GM18951 (cell line): ENCODE results near the gene ITGAL.
"Not testable (repeated sequence)": the region's sequence is repeated elsewhere in the genome, so short reads cannot be mapped to it uniquely, and the experiment has no call there.

Experiments
- POLR2A ChIP-seq: IDR thresholded peaks from 4 replicates; pipeline ENCODE4 v1.6.1; 2011; ENCODE audit warnings: mild to moderate bottlenecking; ENCODE audit not compliant: insufficient read length, insufficient read depth; ENCODE audit errors: extremely low read depth
- in situ Hi-C: fragments of 300-500 bp; cut with MboI; formaldehyde crosslinking; loops from one replicate; pipeline ENCODE4 v1.12.0; 2022; ENCODE audit warnings: low sequenced_read_pairs, mixed read lengths, inconsistent platforms; ENCODE audit not compliant: unreplicated experiment

ITGAL gene

DNA sequence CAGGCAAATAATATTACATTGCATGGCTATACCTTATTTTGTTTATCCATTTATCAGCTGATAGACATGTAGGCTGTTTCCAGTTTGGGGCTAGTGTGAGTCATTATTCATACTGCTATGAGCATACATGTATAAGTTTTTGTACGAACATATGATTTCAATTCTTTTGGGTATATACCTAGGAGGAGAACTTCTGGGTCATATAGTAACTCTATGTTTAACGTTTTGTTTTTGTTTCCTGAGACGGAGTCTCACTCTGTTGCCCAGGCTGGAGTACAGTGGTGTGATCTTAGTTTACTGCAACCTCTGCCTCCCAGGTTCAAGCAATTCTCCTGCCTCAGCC lies 2.4 kb upstream of the ITGAL start:
- in situ Hi-C loops = no loop called here
- no peak for TF ChIP-seq POLR2A

DNA sequence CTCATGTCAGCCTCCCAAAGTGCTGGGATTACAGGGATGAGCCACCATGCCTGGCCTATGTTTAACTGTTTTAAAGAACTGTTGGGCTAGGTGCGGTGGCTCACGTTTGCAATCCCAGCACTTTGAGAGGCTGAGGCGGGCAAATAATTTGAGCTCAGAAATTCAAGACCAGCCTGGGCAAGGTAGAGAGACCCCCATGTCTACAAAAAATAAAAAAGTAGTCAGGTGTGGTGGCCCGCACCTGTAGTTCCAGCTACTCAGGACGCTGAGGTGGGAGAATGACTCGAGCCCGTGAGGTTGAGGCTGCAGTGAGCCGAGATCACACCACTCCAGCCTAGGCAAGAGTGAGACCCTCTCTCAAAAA lies 1.9 kb upstream of the ITGAL start:
- in situ Hi-C loops = no loop called here
- no peak for TF ChIP-seq POLR2A

DNA sequence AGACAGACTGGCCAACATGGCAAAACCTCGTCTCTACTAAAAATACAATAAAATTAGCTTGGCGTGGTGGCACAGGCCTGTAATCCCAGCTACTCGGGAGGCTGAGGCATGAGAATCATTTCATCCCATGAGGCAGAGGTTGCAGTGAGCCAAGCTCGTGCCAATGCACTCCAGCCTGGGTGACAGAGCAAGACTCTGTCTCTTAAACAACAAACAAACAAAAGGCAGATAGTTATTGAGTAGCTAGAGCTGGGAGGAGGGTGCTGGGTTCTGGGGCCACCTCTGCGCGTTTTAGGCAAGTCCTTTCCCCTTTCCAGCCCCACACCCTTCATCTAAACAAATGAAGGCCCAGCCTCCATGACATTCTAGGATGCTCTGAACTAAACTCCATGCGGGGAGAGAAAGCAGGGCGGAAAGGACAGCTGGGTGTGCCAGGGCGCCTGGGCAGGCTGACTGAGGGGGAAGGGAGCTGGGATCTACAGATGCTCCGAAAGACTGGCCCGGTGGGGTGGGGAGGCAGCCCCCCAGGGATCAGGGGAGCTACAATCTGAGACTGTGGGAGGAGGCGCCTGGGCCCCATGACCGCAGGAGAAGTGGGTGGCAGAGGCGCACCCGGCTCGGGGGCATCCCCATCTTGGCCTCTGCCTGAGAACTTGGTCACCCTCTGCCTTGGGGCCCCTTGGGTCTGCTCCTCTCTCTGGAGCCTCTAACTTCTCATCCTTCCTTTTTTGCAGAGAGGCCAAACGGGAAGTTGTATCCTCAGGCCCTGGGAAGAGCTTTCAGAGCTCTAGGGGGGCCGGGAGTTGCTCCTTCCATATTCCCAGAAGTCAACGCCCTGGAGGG lies 910 bp downstream of the ITGAL start:
- no peak for TF ChIP-seq POLR2A

GRCh38 chr16:30474074-30474452 lies 1.5 kb downstream of the ITGAL start:
- TF ChIP-seq POLR2A = no peak
- in situ Hi-C loops = no loop called here

More for the DNA sequence above, 910 bp downstream of the ITGAL start:
- in situ Hi-C loops = no loop called here

GRCh38 chr16:30474684-30475083 lies 2.1 kb downstream of the ITGAL start:
- no peak for TF ChIP-seq POLR2A
- in situ Hi-C loops = no loop called here

- in situ Hi-C loops = no loop called here
- TF ChIP-seq POLR2A = no peak
Observed at GRCh38 chr16:30476991-30477390, 4.4 kb downstream of the ITGAL start.

DNA sequence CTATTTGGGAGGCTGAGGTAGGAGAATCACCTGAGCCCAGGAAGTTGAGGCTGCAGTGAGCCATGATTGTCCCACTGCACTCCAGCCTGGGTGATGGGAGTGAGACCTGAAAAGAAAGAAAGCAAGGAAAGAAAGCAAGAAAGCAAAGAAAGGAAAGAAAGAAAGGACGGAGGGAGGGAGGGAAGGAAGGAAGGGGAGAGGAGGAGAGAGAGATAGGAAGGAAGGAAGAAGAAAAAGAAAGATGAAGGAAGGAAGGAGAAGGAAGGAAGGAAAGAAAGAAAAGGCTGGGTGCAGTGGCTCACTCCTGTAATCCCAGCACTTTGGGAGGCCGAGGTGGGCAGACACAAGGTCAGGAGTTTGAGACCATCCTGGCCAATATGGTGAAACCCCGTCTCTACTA lies 5.2 kb downstream of the ITGAL start:
- in situ Hi-C loops = not testable (repeated sequence)

DNA sequence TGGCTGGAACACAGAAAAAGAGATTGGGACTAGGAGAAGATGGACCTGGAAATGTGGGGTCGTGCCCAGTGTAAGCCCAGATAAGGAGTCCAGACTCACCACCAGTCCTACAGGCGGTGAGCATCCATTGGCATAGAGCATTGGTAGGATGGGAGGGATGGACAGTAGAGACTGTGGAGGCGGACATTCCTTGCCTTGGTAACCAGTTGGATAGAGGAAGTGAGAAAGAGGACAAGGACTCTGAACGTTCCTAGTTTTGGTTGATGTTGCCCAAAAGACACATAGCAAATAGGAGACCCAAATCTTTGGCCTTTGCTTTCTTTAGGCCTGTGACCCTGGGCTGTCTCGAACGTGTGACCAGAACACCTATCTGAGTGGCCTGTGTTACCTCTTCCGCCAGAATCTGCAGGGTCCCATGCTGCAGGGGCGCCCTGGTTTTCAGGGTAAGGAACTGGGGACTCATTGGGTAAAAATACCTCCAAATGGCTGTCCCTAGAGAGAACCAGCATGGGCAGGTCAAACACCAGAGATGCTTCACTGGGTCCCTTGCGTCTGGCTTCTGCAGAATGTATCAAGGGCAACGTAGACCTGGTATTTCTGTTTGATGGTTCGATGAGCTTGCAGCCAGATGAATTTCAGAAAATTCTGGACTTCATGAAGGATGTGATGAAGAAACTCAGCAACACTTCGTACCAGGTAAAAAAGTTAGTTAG lies 6.4 kb downstream of the ITGAL start:
- in situ Hi-C loops = no loop called here
- peak; percentile 4 for TF ChIP-seq POLR2A

- no peak for TF ChIP-seq POLR2A
- in situ Hi-C loops = no loop called here
Observed at GRCh38 chr16:30481381-30481780, 8.8 kb downstream of the ITGAL start.

GRCh38 chr16:30482366-30482765 lies 9.8 kb downstream of the ITGAL start:
- in situ Hi-C loops = no loop called here

DNA sequence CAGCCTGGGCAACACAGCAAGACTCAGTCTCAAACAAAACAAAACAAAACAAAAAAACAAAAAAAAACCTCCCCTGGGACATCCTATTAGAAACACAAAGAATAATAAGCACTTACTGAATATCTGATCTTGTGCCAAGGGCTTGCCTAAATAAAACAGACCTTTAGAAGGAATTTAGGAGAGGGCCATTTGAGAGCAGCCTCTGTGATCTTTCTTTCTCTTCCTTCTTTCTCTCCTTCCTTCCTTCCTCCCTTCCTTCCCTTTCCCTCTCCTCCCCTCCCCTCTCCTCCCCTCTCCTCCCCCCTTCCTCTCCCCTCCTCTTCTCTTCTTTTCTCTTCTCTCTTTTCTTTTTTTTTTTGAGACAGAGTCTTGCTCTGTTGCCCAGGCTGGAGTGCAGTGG lies 12.3 kb downstream of the ITGAL start:
- no peak for TF ChIP-seq POLR2A
- in situ Hi-C loops = no loop called here

More at GRCh38 chr16:30482366-30482765, 9.8 kb downstream of the ITGAL start:
- no peak for TF ChIP-seq POLR2A

DNA sequence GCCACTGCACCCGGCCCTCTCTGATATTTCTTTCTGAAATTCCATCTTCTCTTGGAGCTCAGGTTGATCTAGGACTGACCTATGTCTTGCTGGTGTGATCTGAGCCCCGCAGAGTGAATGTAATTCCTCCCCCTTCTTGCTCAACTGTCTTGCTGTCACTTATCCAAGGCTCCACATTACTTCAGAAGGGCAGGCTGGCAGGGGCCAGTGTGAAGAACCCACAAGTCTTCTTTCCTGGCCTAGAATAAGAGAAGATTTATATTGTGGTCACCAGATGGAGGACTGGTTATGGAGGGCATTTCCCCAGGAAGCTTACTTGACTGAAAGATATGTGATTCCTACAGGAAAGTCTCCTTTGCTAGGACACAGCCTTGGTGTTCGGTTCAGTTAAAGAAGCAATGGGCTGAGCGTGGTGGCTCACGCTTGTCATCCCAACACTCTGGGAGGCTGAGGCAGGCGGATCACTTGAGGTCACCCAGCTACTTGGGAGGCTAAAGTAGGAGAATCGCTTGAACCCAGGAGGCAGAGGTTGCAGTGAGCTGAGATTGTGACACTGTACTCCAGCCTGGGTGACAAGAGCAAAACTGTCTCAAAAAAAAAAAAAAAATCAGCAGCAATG lies 13.4 kb downstream of the ITGAL start:
- no peak for TF ChIP-seq POLR2A
- in situ Hi-C loops = no loop called here

GRCh38 chr16:30488764-30489605 lies 16.4 kb downstream of the ITGAL start:
- no peak for TF ChIP-seq POLR2A
- in situ Hi-C loops = no loop called here
